ENCODE data around the gene DNMBP.
"Not testable (repeated sequence)": the region's sequence is repeated elsewhere in the genome, so short reads cannot be mapped to it uniquely, and the experiment has no call there.

DNMBP gene

DNA sequence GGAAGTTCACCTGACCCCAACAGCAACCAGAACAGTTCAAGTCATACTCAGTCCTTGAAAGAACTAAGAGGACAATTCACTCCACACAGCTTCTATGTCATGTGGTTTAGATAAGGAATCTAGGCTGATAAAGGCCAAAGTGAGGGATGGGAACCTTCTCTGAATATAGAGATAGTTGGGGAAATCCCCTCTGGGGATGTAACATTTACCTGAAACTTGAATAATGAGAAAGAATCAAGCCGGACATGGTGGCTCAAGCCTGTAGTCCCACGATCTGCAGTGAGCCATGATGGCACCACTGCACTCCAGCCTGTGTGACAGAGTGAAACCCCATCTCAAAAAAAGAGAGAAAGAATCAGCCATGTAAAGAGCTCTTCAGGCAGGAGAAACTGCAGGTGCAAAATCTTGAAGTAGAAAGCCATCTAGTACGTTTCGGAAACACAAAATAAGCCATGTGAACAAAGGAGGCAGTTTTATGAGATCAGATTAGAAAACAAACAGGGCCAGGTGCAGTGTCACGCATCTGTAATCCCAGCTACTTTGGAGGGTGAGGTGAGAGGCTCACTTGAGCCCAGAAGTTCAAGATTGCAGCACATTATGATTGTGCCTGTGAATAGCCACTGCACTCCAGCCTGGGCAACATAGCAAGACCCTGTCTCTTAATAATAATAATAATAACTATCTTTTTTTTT lies 4.5 kb upstream of the DNMBP start:
- 94% methylated on average over 5 of the region's 5 CpGs for WGBS

GRCh38 chr10:100013621-100014020 lies 3.9 kb upstream of the DNMBP start:
- Histone ChIP-seq H2BK12ac (ENCODE audit: low read length in 2 of 2) (no peak overlapping the region), H3K4ac (ENCODE audit: low read depth in 1 of 2, low read length in 2 of 2) (no peak overlapping the region), H2AK5ac (ENCODE audit: low read length, severe bottlenecking) (no peak overlapping the region), H3K18ac (ENCODE audit: low read depth in 1 of 2, low read length in 2 of 2) (no peak overlapping the region), H3K9me3 (ENCODE audit: control insufficient read depth, low read length) (no peaks in the 10 kb centered on the region), H4K91ac (ENCODE audit: low read length) (no peak overlapping the region), H3K23ac (ENCODE audit: low read length in 2 of 2) (no peak overlapping the region), H3K36me3 (ENCODE audit: control insufficient read depth in 1 of 2, insufficient read depth in 2 of 2, low read depth in 1 of 2, low read length in 2 of 2) (no peaks in the 10 kb centered on the region), H3K79me1 (replicated peaks; ENCODE audit: low read length, poor library complexity, severe bottlenecking) (no peaks in the 10 kb centered on the region), H3K4me1 (ENCODE audit: control insufficient read depth, insufficient read depth, low read depth, low read length) (no peaks in the 10 kb centered on the region), H3K27ac (ENCODE audit: low read length, poor library complexity, severe bottlenecking) (no peak overlapping the region), H3K27me3 (ENCODE audit: control insufficient read depth in 1 of 2, insufficient read depth in 1 of 2, low read length in 2 of 2) (no peaks in the 10 kb centered on the region), H2BK5ac (ENCODE audit: low read depth, low read length, poor library complexity, severe bottlenecking) (no peak overlapping the region), H3K14ac (ENCODE audit: low read length in 2 of 2) (no peak overlapping the region), H2BK15ac (ENCODE audit: low read depth, poor library complexity, severe bottlenecking) (no peak overlapping the region), H3K4me3 (ENCODE audit: insufficient read depth in 1 of 2, low read depth in 1 of 2, low read length in 2 of 2) (no peak overlapping the region), H3K9ac (ENCODE audit: low read length) (no peak overlapping the region), H2BK120ac (ENCODE audit: low read depth, low read length) (no peak overlapping the region), H2AFZ (ENCODE audit: low read depth, low read length) (no peak overlapping the region), H3K4me2 (ENCODE audit: low read length, poor library complexity, severe bottlenecking) (no peak overlapping the region), H4K8ac (ENCODE audit: low read length) (no peak overlapping the region)
- no peak for DNase-seq
- WGBS = 100% methylated on average over 1 of the region's 1 CpG

More for the DNA sequence above, 4.5 kb upstream of the DNMBP start:
- Histone ChIP-seq H2BK12ac (ENCODE audit: low read length in 2 of 2) (no peak overlapping the region), H3K14ac (ENCODE audit: low read length in 2 of 2) (no peak overlapping the region), H3K9me3 (ENCODE audit: control insufficient read depth, low read length) (no peaks in the 10 kb centered on the region), H3K4me2 (ENCODE audit: low read length, poor library complexity, severe bottlenecking) (no peak overlapping the region), H2AFZ (ENCODE audit: low read depth, low read length) (no peak overlapping the region), H3K4me1 (ENCODE audit: control insufficient read depth, insufficient read depth, low read depth, low read length) (no peaks in the 10 kb centered on the region), H4K91ac (ENCODE audit: low read length) (no peak overlapping the region), H3K18ac (ENCODE audit: low read depth in 1 of 2, low read length in 2 of 2) (no peak overlapping the region), H3K27me3 (ENCODE audit: control insufficient read depth in 1 of 2, insufficient read depth in 1 of 2, low read length in 2 of 2) (no peaks in the 10 kb centered on the region), H3K4me3 (ENCODE audit: insufficient read depth in 1 of 2, low read depth in 1 of 2, low read length in 2 of 2) (no peak overlapping the region), H3K9ac (ENCODE audit: low read length) (no peak overlapping the region), H3K23ac (ENCODE audit: low read length in 2 of 2) (no peak overlapping the region), H2BK120ac (ENCODE audit: low read depth, low read length) (no peak overlapping the region), H3K79me1 (replicated peaks; ENCODE audit: low read length, poor library complexity, severe bottlenecking) (no peaks in the 10 kb centered on the region), H4K8ac (ENCODE audit: low read length) (no peak overlapping the region), H3K4ac (ENCODE audit: low read depth in 1 of 2, low read length in 2 of 2) (no peak overlapping the region), H2BK15ac (ENCODE audit: low read depth, poor library complexity, severe bottlenecking) (no peak overlapping the region), H3K36me3 (ENCODE audit: control insufficient read depth in 1 of 2, insufficient read depth in 2 of 2, low read depth in 1 of 2, low read length in 2 of 2) (no peaks in the 10 kb centered on the region), H3K27ac (ENCODE audit: low read length, poor library complexity, severe bottlenecking) (no peak overlapping the region), H2BK5ac (ENCODE audit: low read depth, low read length, poor library complexity, severe bottlenecking) (no peak overlapping the region), H2AK5ac (ENCODE audit: low read length, severe bottlenecking) (no peak overlapping the region)
- DNase-seq = no peak

DNA sequence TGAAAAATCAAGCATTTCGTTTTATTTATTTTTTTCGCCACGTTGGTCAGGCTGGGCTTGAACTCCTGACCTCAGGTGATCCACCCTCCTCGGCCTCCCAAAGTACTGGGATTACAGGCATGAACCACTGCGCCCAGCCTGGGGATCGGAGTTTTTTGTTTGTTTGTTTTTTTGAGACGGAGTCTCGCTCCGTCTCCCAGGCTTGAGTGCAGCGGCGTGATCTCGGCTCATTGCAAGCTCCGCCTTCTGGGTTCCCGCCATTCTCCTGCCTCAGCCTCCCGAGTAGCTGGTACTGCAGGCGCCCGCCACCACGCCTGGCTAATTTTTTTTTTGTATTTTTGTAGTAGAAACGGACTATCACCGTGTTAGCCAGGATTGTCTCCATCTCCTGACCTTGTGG lies 2.2 kb upstream of the DNMBP start:
- not testable (repeated sequence) for H2BK15ac ChIP-seq (ENCODE audit: low read depth, poor library complexity, severe bottlenecking); H2AK5ac ChIP-seq (ENCODE audit: low read length, severe bottlenecking); H3K79me1 ChIP-seq (replicated peaks; ENCODE audit: low read length, poor library complexity, severe bottlenecking); H3K9ac ChIP-seq (ENCODE audit: low read length); H4K8ac ChIP-seq (ENCODE audit: low read length); H4K91ac ChIP-seq (ENCODE audit: low read length); H3K27me3 ChIP-seq (ENCODE audit: control insufficient read depth in 1 of 2, insufficient read depth in 1 of 2, low read length in 2 of 2); H3K4ac ChIP-seq (ENCODE audit: low read depth in 1 of 2, low read length in 2 of 2); H2BK120ac ChIP-seq (ENCODE audit: low read depth, low read length); H3K14ac ChIP-seq (ENCODE audit: low read length in 2 of 2); H3K4me3 ChIP-seq (ENCODE audit: insufficient read depth in 1 of 2, low read depth in 1 of 2, low read length in 2 of 2); H3K4me1 ChIP-seq (ENCODE audit: control insufficient read depth, insufficient read depth, low read depth, low read length); H3K18ac ChIP-seq (ENCODE audit: low read depth in 1 of 2, low read length in 2 of 2); H2BK5ac ChIP-seq (ENCODE audit: low read depth, low read length, poor library complexity, severe bottlenecking); H3K27ac ChIP-seq (ENCODE audit: low read length, poor library complexity, severe bottlenecking); H3K4me2 ChIP-seq (ENCODE audit: low read length, poor library complexity, severe bottlenecking); DNase-seq; H2BK12ac ChIP-seq (ENCODE audit: low read length in 2 of 2); H3K9me3 ChIP-seq (ENCODE audit: control insufficient read depth, low read length); H3K36me3 ChIP-seq (ENCODE audit: control insufficient read depth in 1 of 2, insufficient read depth in 2 of 2, low read depth in 1 of 2, low read length in 2 of 2); H3K23ac ChIP-seq (ENCODE audit: low read length in 2 of 2); H2AFZ ChIP-seq (ENCODE audit: low read depth, low read length)
- WGBS = 97% methylated on average over 20 of the region's 20 CpGs

DNA sequence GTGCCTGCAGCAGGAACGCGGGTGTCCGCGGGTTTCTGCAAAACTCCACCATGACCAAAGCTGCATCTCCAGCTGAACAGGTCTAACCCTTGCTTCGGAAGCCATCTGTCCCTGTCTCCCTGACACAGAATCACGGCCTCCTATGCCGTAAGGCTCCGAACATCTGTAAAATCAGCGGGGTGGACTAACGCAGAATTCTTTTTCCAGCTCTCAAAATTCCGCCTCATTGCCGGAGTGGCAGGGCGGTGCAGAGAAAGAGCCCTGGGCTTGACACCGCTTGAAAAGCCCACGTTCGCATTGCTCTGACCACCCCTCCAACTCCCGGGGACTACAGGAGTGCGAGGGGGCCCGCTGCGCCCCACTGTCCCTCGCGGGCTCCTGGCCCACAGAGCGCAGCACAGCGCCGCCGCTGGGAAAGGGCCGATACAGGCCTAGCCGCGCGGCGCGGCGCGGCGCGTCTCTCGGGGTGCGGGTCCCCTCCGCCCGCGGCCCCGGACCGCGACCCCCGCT lies 409 bp downstream of the DNMBP start:
- Histone ChIP-seq H3K9me3 (ENCODE audit: control insufficient read depth, low read length) (no peaks in the 10 kb centered on the region), H3K79me1 (replicated peaks; ENCODE audit: low read length, poor library complexity, severe bottlenecking) (no peaks in the 10 kb centered on the region), H3K4me3 (ENCODE audit: insufficient read depth in 1 of 2, low read depth in 1 of 2, low read length in 2 of 2) (peak overlapping the region; percentile 84 to 99), H2AK5ac (ENCODE audit: low read length, severe bottlenecking) (no peak overlapping the region), H3K14ac (ENCODE audit: low read length in 2 of 2) (peak overlapping the region in 1 of 2 experiments; percentile 44), H2BK15ac (ENCODE audit: low read depth, poor library complexity, severe bottlenecking) (peak overlapping the region; percentile 76), H3K27ac (ENCODE audit: low read length, poor library complexity, severe bottlenecking) (peak overlapping the region; percentile 66), H3K36me3 (ENCODE audit: control insufficient read depth in 1 of 2, insufficient read depth in 2 of 2, low read depth in 1 of 2, low read length in 2 of 2) (no peaks in the 10 kb centered on the region), H3K27me3 (ENCODE audit: control insufficient read depth in 1 of 2, insufficient read depth in 1 of 2, low read length in 2 of 2) (no peaks in the 10 kb centered on the region), H3K18ac (ENCODE audit: low read depth in 1 of 2, low read length in 2 of 2) (peak overlapping the region; percentile 79 to 87), H3K4me1 (ENCODE audit: control insufficient read depth, insufficient read depth, low read depth, low read length) (peaks cover 11% of the 10 kb centered on the region), H2BK12ac (ENCODE audit: low read length in 2 of 2) (peak overlapping the region in 1 of 2 experiments; percentile 45), H3K4me2 (ENCODE audit: low read length, poor library complexity, severe bottlenecking) (peak overlapping the region; percentile 73), H3K23ac (ENCODE audit: low read length in 2 of 2) (peak overlapping the region; percentile 97 to 99), H4K8ac (ENCODE audit: low read length) (no peak overlapping the region), H2AFZ (ENCODE audit: low read depth, low read length) (no peak overlapping the region), H3K4ac (ENCODE audit: low read depth in 1 of 2, low read length in 2 of 2) (peak overlapping the region; percentile 7 to 87), H2BK120ac (ENCODE audit: low read depth, low read length) (peak overlapping the region; percentile 71), H3K9ac (ENCODE audit: low read length) (peak overlapping the region; percentile 94), H2BK5ac (ENCODE audit: low read depth, low read length, poor library complexity, severe bottlenecking) (no peak overlapping the region), H4K91ac (ENCODE audit: low read length) (peak overlapping the region; percentile 19)
- WGBS = under 1% methylated on average over 20 of the region's 45 CpGs
- peak; percentile 75 for DNase-seq

All from mesenchymal stem cell (in vitro differentiated cells and primary cell).